IgD-negative memory B cell (primary cell): ENCODE data around the gene MSL3B. TPM values are rescaled to one million over a fixed set of nuclear protein-coding genes. Genes with fewer than 3 reads are reported as not detected.

Source experiments
- H3K27ac Mint-ChIP-seq, 3 donors: one replicate each; pipeline ENCODE4 v1.8.0; 2020 to 2022; ENCODE audit warnings: mild to moderate bottlenecking in 3 of 3, mixed read lengths in 3 of 3, moderate library complexity in 1 of 3
- H3K27me3 Mint-ChIP-seq: one replicate; pipeline ENCODE4 v1.8.0; 2021; ENCODE audit warnings: mixed read lengths
- H3K36me3 Mint-ChIP-seq: one replicate; pipeline ENCODE4 v1.8.0; 2020; ENCODE audit warnings: mild to moderate bottlenecking, mixed read lengths
- H3K4me1 Mint-ChIP-seq, 3 donors: one replicate each; pipeline ENCODE4 v1.8.0; 2020 to 2022; ENCODE audit warnings: mixed read lengths in 3 of 3, mild to moderate bottlenecking in 1 of 3
- H3K4me3 Mint-ChIP-seq, 4 donors: one replicate each; pipeline ENCODE4 v1.8.0; 2020 to 2022; ENCODE audit warnings: mild to moderate bottlenecking in 4 of 4, mixed read lengths in 4 of 4, moderate library complexity in 3 of 4
- H3K9me3 Mint-ChIP-seq, 3 donors: one replicate each; pipeline ENCODE4 v1.8.0; 2020 to 2021; ENCODE audit warnings: mixed read lengths in 3 of 3, mild to moderate bottlenecking in 1 of 3
- polyA plus RNA-seq: library from polyadenylated mRNA; unstranded; fragments of 300-500 nt; fragmentation: Illumina TruSeq; gene quantifications from one replicate; pipeline ENCODE4 v1.2.3, GENCODE V29; 2021

The MSL3B gene

GRCh38 chr2:233820774-233821105 is 47.4 kb downstream of the MSL3B start:
- no peak overlapping the region for H3K27ac Mint-ChIP-seq
- peaks cover 10% of the 10 kb centered on the region for H3K27me3 Mint-ChIP-seq
- H3K9me3 Mint-ChIP-seq: no peaks in the 10 kb centered on the region
- H3K36me3 Mint-ChIP-seq: no peaks in the 10 kb centered on the region
- no peaks in the 10 kb centered on the region for H3K4me1 Mint-ChIP-seq
- H3K4me3 Mint-ChIP-seq: no peak overlapping the region

- Mint-ChIP-seq H3K36me3 (no peaks in the 10 kb centered on the region), H3K4me3 (no peak overlapping the region), H3K27ac (no peak overlapping the region), H3K27me3 (peaks cover 10% of the 10 kb centered on the region), H3K4me1 (no peaks in the 10 kb centered on the region), H3K9me3 (peaks cover 0 to under 1% (median 0%) of the 10 kb centered on the region in 3 donors)
These were observed 48.1 kb downstream of the MSL3B start for GRCh38 chr2:233819884-233820773.

GRCh38 chr2:233818639-233819621 is 49.3 kb downstream of the MSL3B start:
- Mint-ChIP-seq H3K27me3 (peaks cover 10% of the 10 kb centered on the region), H3K36me3 (no peaks in the 10 kb centered on the region), H3K4me3 (no peak overlapping the region), H3K27ac (no peak overlapping the region), H3K9me3 (peaks cover 0 to 1% (median 0%) of the 10 kb centered on the region in 3 donors), H3K4me1 (no peaks in the 10 kb centered on the region)

- no peak overlapping the region for H3K4me3 Mint-ChIP-seq
- H3K27me3 Mint-ChIP-seq: peaks cover 10% of the 10 kb centered on the region
- H3K36me3 Mint-ChIP-seq: peaks cover 1% of the 10 kb centered on the region
- H3K4me1 Mint-ChIP-seq: no peaks in the 10 kb centered on the region
- H3K9me3 Mint-ChIP-seq: peaks cover 0 to 1% (median 0%) of the 10 kb centered on the region in 3 donors
- H3K27ac Mint-ChIP-seq: no peak overlapping the region
These were observed 50.1 kb downstream of the MSL3B start for GRCh38 chr2:233817995-233818638.

GRCh38 chr2:233817361-233817911 is 50.8 kb downstream of the MSL3B start:
- Mint-ChIP-seq H3K36me3 (peaks cover 1% of the 10 kb centered on the region), H3K27ac (no peak overlapping the region), H3K9me3 (peaks cover 0 to 1% (median 0%) of the 10 kb centered on the region in 3 donors), H3K27me3 (peaks cover 14% of the 10 kb centered on the region), H3K4me3 (no peak overlapping the region), H3K4me1 (no peaks in the 10 kb centered on the region)

- peaks cover 14% of the 10 kb centered on the region for H3K27me3 Mint-ChIP-seq
- H3K36me3 Mint-ChIP-seq: peaks cover 1% of the 10 kb centered on the region
- peaks cover 0 to 4% (median 0%) of the 10 kb centered on the region in 3 donors for H3K9me3 Mint-ChIP-seq
- no peak overlapping the region for H3K27ac Mint-ChIP-seq
- no peak overlapping the region for H3K4me3 Mint-ChIP-seq
- no peaks in the 10 kb centered on the region for H3K4me1 Mint-ChIP-seq
These were observed 51.4 kb downstream of the MSL3B start for GRCh38 chr2:233816771-233817170.

GRCh38 chr2:233816334-233816733 is 51.9 kb downstream of the MSL3B start:
- Mint-ChIP-seq H3K9me3 (peaks cover 0 to 4% (median 0%) of the 10 kb centered on the region in 3 donors), H3K4me1 (no peaks in the 10 kb centered on the region), H3K36me3 (peaks cover 1% of the 10 kb centered on the region), H3K27ac (no peak overlapping the region), H3K4me3 (no peak overlapping the region), H3K27me3 (peaks cover 14% of the 10 kb centered on the region)

GRCh38 chr2:233815861-233816260 is 52.3 kb downstream of the MSL3B start:
- no peaks in the 10 kb centered on the region for H3K4me1 Mint-ChIP-seq
- peaks cover 1% of the 10 kb centered on the region for H3K36me3 Mint-ChIP-seq
- no peak overlapping the region for H3K4me3 Mint-ChIP-seq
- H3K27me3 Mint-ChIP-seq: peaks cover 14% of the 10 kb centered on the region
- no peak overlapping the region for H3K27ac Mint-ChIP-seq
- peaks cover 0 to 4% (median 0%) of the 10 kb centered on the region in 3 donors for H3K9me3 Mint-ChIP-seq

Other genes with a start within 250 kb of the MSL3B start
- not detected for gene UGT1A10, start 231.9 kb downstream of the MSL3B start, polyA plus RNA-seq
- not detected for gene UGT1A9, start 196.5 kb downstream of the MSL3B start, polyA plus RNA-seq
- not detected for gene UGT1A7, start 186.5 kb downstream of the MSL3B start, polyA plus RNA-seq
- not detected for gene UGT1A6, start 175.5 kb downstream of the MSL3B start, polyA plus RNA-seq
- gene UGT1A5, start 155.5 kb downstream of the MSL3B start, polyA plus RNA-seq: not detected
- gene UGT1A4, start 149.7 kb downstream of the MSL3B start, polyA plus RNA-seq: not detected
- gene UGT1A3, start 139.3 kb downstream of the MSL3B start, polyA plus RNA-seq: not detected
- not detected for gene UGT1A1, start 108.1 kb downstream of the MSL3B start, polyA plus RNA-seq
- gene MROH2A, start 90.1 kb downstream of the MSL3B start, polyA plus RNA-seq: not detected
- gene HJURP, start 13.9 kb downstream of the MSL3B start, polyA plus RNA-seq: not detected
- not detected for gene TRPM8, start 49.0 kb upstream of the MSL3B start, polyA plus RNA-seq
- gene SPP2, start 182.3 kb upstream of the MSL3B start, polyA plus RNA-seq: not detected